ENCODE results near the gene KIAA0040.

GRCh38 chr1:175116903-175117302 lies 75.7 kb downstream of the KIAA0040 start:
- no peak for TF ChIP-seq POLR2A (IDR thresholded peaks at IDR 0.05)
- TF ChIP-seq, protein P1, sequence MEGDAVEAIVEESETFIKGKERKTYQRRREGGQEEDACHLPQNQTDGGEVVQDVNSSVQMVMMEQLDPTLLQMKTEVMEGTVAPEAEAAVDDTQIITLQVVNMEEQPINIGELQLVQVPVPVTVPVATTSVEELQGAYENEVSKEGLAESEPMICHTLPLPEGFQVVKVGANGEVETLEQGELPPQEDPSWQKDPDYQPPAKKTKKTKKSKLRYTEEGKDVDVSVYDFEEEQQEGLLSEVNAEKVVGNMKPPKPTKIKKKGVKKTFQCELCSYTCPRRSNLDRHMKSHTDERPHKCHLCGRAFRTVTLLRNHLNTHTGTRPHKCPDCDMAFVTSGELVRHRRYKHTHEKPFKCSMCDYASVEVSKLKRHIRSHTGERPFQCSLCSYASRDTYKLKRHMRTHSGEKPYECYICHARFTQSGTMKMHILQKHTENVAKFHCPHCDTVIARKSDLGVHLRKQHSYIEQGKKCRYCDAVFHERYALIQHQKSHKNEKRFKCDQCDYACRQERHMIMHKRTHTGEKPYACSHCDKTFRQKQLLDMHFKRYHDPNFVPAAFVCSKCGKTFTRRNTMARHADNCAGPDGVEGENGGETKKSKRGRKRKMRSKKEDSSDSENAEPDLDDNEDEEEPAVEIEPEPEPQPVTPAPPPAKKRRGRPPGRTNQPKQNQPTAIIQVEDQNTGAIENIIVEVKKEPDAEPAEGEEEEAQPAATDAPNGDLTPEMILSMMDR (IDR thresholded peaks at IDR 0.05) = no peak
